HEK293 (cell line): ENCODE measurements around the gene FICD.

ENCODE experiments used
- CTCF ChIA-PET: fragments of 350-600 bp; formaldehyde crosslinking; extraction: SDS; loops from one replicate; lab custom pipeline; 2021; ENCODE audit warnings: antibody characterized with exemption; lab: Yijun Ruan, JAX
- POLR2A ChIA-PET: fragments of 300-600 bp; formaldehyde crosslinking; extraction: SDS; loops from one replicate; lab custom pipeline; 2020; ENCODE audit warnings: antibody characterized with exemption, inconsistent platforms; lab: Yijun Ruan, JAX
- H3K27ac ChIP-seq: fragments of 200-500 bp; sonication (Bioruptor generic); 2 replicates; pipeline ENCODE4 v1.5.1; 2014; ENCODE audit warnings: low read depth, low read length, control low read depth, inconsistent platforms; ENCODE audit errors: extremely low read depth
- H3K36me3 ChIP-seq, 2 experiments: fragments of 200-500 bp in 1 of 2; sonication (Bioruptor generic) in 1 of 2; 1 replicate in 1 of 2; 2 replicates in 1 of 2; pipeline ENCODE4 v1.5.1; 2014 to 2017; ENCODE audit warnings: inconsistent platforms in 2 of 2, low read length in 2 of 2; ENCODE audit not compliant: control insufficient read depth in 2 of 2, insufficient read depth in 1 of 2
- H3K4me1 ChIP-seq: fragments of 200-500 bp; sonication (Bioruptor generic); 2 replicates; pipeline ENCODE4 v1.5.1; 2014; ENCODE audit warnings: mild to moderate bottlenecking, low read length, inconsistent platforms; ENCODE audit not compliant: control insufficient read depth, insufficient read depth
- H3K4me3 ChIP-seq: 2 replicates; pipeline ENCODE4 v1.5.1; 2011; ENCODE audit warnings: low read depth, mild to moderate bottlenecking, control low read depth, low read length, moderate library complexity
- H3K9me3 ChIP-seq: fragments of 200-500 bp; sonication (Bioruptor generic); 2 replicates; pipeline ENCODE4 v1.5.1; 2014; ENCODE audit warnings: low read depth, low read length, inconsistent platforms; ENCODE audit not compliant: control insufficient read depth, insufficient read depth
- GFI1B ChIP-seq: fragments of 450-650 bp; formaldehyde crosslinking; IDR thresholded peaks from 2 replicates; pipeline ENCODE4 v1.5.1; 2016; ENCODE audit warnings: missing biosample characterization, missing genetic modification characterization
- GLI4 ChIP-seq: fragments of 450-650 bp; formaldehyde crosslinking; IDR thresholded peaks from 2 replicates; pipeline ENCODE4 v1.5.1; 2016; ENCODE audit warnings: missing biosample characterization, missing genetic modification characterization
- SCRT1 ChIP-seq: fragments of 450-650 bp; formaldehyde crosslinking; IDR thresholded peaks from 2 replicates; pipeline ENCODE4 v1.5.1; 2016; ENCODE audit warnings: missing biosample characterization, missing genetic modification characterization, borderline replicate concordance
- SETDB1 ChIP-seq: IDR thresholded peaks from one replicate; pipeline ENCODE4 v1.6.1; 2017; ENCODE audit warnings: mild to moderate bottlenecking, low read length, moderate library complexity, mixed read lengths; ENCODE audit not compliant: insufficient read length
- TCF7L2 ChIP-seq: IDR thresholded peaks from 2 replicates; pipeline ENCODE4 v1.6.1; 2011; ENCODE audit warnings: low read depth, mild to moderate bottlenecking, inconsistent platforms, low read length, moderate library complexity, borderline replicate concordance
- ZEB2 ChIP-seq: fragments of 450-650 bp; formaldehyde crosslinking; IDR thresholded peaks from 2 replicates; pipeline ENCODE4 v1.5.1; 2016; ENCODE audit warnings: missing biosample characterization, missing genetic modification characterization
- ZNF138 ChIP-seq: fragments of 450-650 bp; formaldehyde crosslinking; IDR thresholded peaks from 2 replicates; pipeline ENCODE4 v1.5.1; 2016; ENCODE audit warnings: missing biosample characterization, missing genetic modification characterization, borderline replicate concordance
- ZNF155 ChIP-seq: fragments of 450-650 bp; formaldehyde crosslinking; IDR thresholded peaks from 2 replicates; pipeline ENCODE4 v1.5.1; 2016; ENCODE audit warnings: missing biosample characterization, missing genetic modification characterization
- ZNF169 ChIP-seq: fragments of 450-650 bp; formaldehyde crosslinking; IDR thresholded peaks from 2 replicates; pipeline ENCODE4 v1.5.1; 2016; ENCODE audit warnings: missing biosample characterization, missing genetic modification characterization
- ZNF23 ChIP-seq: fragments of 450-650 bp; formaldehyde crosslinking; IDR thresholded peaks from 2 replicates; pipeline ENCODE4 v1.5.1; 2016; ENCODE audit warnings: missing biosample characterization, missing genetic modification characterization, borderline replicate concordance
- ZNF26 ChIP-seq: fragments of 450-650 bp; formaldehyde crosslinking; IDR thresholded peaks from 2 replicates; pipeline ENCODE4 v1.5.1; 2016; ENCODE audit warnings: missing biosample characterization, missing genetic modification characterization
- ZNF266 ChIP-seq: fragments of 450-650 bp; formaldehyde crosslinking; IDR thresholded peaks from 2 replicates; pipeline ENCODE4 v1.5.1; 2016; ENCODE audit warnings: missing biosample characterization, missing genetic modification characterization, low read depth
- ZNF48 ChIP-seq: fragments of 450-650 bp; formaldehyde crosslinking; IDR thresholded peaks from 2 replicates; pipeline ENCODE4 v1.5.1; 2016; ENCODE audit warnings: missing biosample characterization, missing genetic modification characterization
- ZNF514 ChIP-seq: fragments of 450-650 bp; formaldehyde crosslinking; IDR thresholded peaks from 2 replicates; pipeline ENCODE4 v1.5.1; 2016; ENCODE audit warnings: missing biosample characterization, missing genetic modification characterization
- ZNF529 ChIP-seq: fragments of 450-650 bp; formaldehyde crosslinking; IDR thresholded peaks from 2 replicates; pipeline ENCODE4 v1.5.1; 2017; ENCODE audit warnings: missing genetic modification characterization, missing biosample characterization; ENCODE audit not compliant: insufficient replicate concordance
- ZNF621 ChIP-seq: fragments of 450-650 bp; formaldehyde crosslinking; IDR thresholded peaks from 2 replicates; pipeline ENCODE4 v1.5.1; 2017; ENCODE audit warnings: missing biosample characterization, missing genetic modification characterization
- ZNF76 ChIP-seq: fragments of 450-650 bp; formaldehyde crosslinking; IDR thresholded peaks from 2 replicates; pipeline ENCODE4; 2016; ENCODE audit warnings: low read depth, missing biosample characterization, missing genetic modification characterization, borderline replicate concordance
- ZSCAN16 ChIP-seq: fragments of 450-650 bp; formaldehyde crosslinking; IDR thresholded peaks from 2 replicates; pipeline ENCODE4 v1.5.1; 2016; ENCODE audit warnings: missing biosample characterization, missing genetic modification characterization
- ZSCAN30 ChIP-seq: fragments of 450-650 bp; IDR thresholded peaks from 2 replicates; pipeline ENCODE4 v1.5.1; 2018; ENCODE audit warnings: missing biosample characterization, mild to moderate bottlenecking, missing genetic modification characterization, moderate library complexity
- TF ChIP-seq, protein P1 (sequence below): fragments of 450-650 bp; formaldehyde crosslinking; IDR thresholded peaks from 2 replicates; pipeline ENCODE4 v1.5.1; 2017; ENCODE audit warnings: missing biosample characterization, missing genetic modification characterization
- TF ChIP-seq, protein P2 (sequence below): fragments of 450-650 bp; formaldehyde crosslinking; optimal IDR thresholded peaks from 2 replicates; pipeline ENCODE3; 2016; ENCODE audit warnings: missing biosample characterization, mild to moderate bottlenecking, missing genetic modification characterization

The FICD gene

GRCh38 chr12:108475396-108475795 is 39.7 kb upstream of the FICD start (continued):
- TF ChIP-seq ZNF48 (tag by site-specific recombination) (no peak), ZNF76 (tag by site-specific recombination) (no peak)

DNA sequence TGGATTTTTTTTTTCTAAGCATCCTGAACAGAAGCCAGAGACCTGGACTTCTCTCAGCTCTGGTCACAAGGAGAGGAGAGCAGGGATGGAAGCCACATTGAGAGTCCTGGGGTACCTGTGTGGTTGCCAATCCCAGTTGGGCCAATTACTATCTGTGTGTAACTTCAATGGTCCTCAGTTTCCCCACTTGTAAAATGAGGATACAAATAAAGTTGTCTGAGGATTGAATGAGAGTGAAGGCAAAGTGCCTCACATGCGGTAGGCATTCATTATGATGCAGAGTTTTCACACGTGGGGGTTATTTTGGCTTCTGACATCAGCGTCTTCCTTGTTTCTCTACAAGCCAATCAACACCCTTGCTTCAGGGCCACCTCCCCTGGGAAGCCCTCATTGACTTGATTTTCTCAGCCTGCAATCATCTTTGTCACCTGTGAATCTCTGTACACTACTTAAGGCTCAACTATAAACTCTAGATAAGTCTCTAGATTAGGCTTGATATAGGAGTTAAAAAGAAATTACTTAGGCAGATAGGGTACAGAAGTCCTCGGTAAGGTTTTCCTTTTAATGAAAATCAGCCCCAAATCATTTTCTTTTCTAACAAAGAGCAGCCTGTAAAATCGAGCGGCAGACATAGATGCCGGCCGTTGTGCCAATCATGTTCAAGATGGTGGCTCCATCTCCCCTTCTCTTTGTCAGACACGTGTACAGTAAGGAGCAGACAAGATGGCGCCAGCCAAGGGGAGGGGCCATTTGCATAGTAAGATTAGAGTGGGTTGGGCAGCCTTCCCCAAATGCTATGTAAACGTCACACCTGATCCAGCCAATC is 37.8 kb upstream of the FICD start:
- H3K27ac ChIP-seq: no peak overlapping the region
- H3K4me3 ChIP-seq: no peak overlapping the region
- no peak for TF ChIP-seq ZNF23
- TF ChIP-seq ZNF138 (tag by site-specific recombination): no peak
- no peak for TF ChIP-seq ZSCAN16 (tag by site-specific recombination)
- no peak for TF ChIP-seq ZNF26 (tag by site-specific recombination)
- no peak for TF ChIP-seq ZNF169 (tag by site-specific recombination)
- POLR2A ChIA-PET: no interaction called here
- H3K9me3 ChIP-seq: no peaks in the 10 kb centered on the region
- CTCF ChIA-PET: interaction anchor here (1.1 kb wide), 1 partner anchor 161 kb away, joined by 4 read pairs; no protein-coding TSS in a partner anchor
- no peaks in the 10 kb centered on the region for H3K4me1 ChIP-seq
- H3K36me3 ChIP-seq: no peaks in the 10 kb centered on the region

- no peaks in the 10 kb centered on the region for H3K36me3 ChIP-seq
- ChIA-PET CTCF (interaction anchor here (1.1 kb wide), 1 partner anchor 162 kb away, joined by 4 read pairs; no protein-coding TSS in a partner anchor), POLR2A (no interaction called here)
- H3K4me1 ChIP-seq: no peaks in the 10 kb centered on the region
- TF ChIP-seq, protein P1, sequence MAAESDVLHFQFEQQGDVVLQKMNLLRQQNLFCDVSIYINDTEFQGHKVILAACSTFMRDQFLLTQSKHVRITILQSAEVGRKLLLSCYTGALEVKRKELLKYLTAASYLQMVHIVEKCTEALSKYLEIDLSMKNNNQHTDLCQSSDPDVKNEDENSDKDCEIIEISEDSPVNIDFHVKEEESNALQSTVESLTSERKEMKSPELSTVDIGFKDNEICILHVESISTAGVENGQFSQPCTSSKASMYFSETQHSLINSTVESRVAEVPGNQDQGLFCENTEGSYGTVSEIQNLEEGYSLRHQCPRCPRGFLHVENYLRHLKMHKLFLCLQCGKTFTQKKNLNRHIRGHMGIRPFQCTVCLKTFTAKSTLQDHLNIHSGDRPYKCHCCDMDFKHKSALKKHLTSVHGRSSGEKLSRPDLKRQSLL (tag by site-specific recombination): no peak
- TF ChIP-seq, protein P2, sequence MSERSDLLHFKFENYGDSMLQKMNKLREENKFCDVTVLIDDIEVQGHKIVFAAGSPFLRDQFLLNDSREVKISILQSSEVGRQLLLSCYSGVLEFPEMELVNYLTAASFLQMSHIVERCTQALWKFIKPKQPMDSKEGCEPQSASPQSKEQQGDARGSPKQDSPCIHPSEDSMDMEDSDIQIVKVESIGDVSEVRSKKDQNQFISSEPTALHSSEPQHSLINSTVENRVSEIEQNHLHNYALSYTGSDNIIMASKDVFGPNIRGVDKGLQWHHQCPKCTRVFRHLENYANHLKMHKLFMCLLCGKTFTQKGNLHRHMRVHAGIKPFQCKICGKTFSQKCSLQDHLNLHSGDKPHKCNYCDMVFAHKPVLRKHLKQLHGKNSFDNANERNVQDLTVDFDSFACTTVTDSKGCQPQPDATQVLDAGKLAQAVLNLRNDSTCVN (tag by site-specific recombination): no peak
- no peak for TF ChIP-seq SETDB1
- no peak for TF ChIP-seq ZNF621
- no peak for TF ChIP-seq GLI4 (tag by site-specific recombination)
- TF ChIP-seq ZNF529 (tag by site-specific recombination): no peak
- no peak for TF ChIP-seq ZNF514 (tag by site-specific recombination)
- no peak for TF ChIP-seq ZSCAN30 (tag by site-specific recombination)
- TF ChIP-seq ZNF266 (tag by site-specific recombination): no peak
- no peak for TF ChIP-seq ZEB2 (tag by site-specific recombination)
- no peak for TF ChIP-seq ZNF155 (tag by site-specific recombination)
- TF ChIP-seq SCRT1 (tag by site-specific recombination): no peak
- no peak for TF ChIP-seq GFI1B (tag by site-specific recombination)
- no peak for TF ChIP-seq TCF7L2
- TF ChIP-seq ZNF48 (tag by site-specific recombination): no peak
- TF ChIP-seq, all 188 proteins: peak for 0
- H3K27ac ChIP-seq: no peak overlapping the region
- no peak overlapping the region for H3K4me3 ChIP-seq
- no peaks in the 10 kb centered on the region for H3K9me3 ChIP-seq
Observed at GRCh38 chr12:108477881-108478259, 37.2 kb upstream of the FICD start.
